Measurements from ENCODE around the gene UBE2D2.
A peak's percentile ranks its signal among the peaks of the same experiment; 100 is the strongest.

UBE2D2 gene

GRCh38 chr5:139667001-139667729, 106.0 kb downstream of the UBE2D2 start:
- peak overlapping the region; percentile 95 for H3K27ac ChIP-seq (ENCODE audit: low read depth, low read length)
- H3K36me3 ChIP-seq (ENCODE audit: control insufficient read depth, insufficient read depth, low read length): no peaks in the 10 kb centered on the region
- no peak overlapping the region for H3K9ac ChIP-seq (ENCODE audit: low read length)
- no peaks in the 10 kb centered on the region for H3K27me3 ChIP-seq (ENCODE audit: control insufficient read depth, insufficient read depth, low read length)
- no peak overlapping the region for H3K4me3 ChIP-seq (ENCODE audit: low read length)
- H3K4me1 ChIP-seq (ENCODE audit: control insufficient read depth, insufficient read depth, low read length): peaks cover 13% of the 10 kb centered on the region

GRCh38 chr5:139667730-139668063, 106.6 kb downstream of the UBE2D2 start:
- peak overlapping the region; percentile 95 for H3K27ac ChIP-seq (ENCODE audit: low read depth, low read length)
- H3K36me3 ChIP-seq (ENCODE audit: control insufficient read depth, insufficient read depth, low read length): no peaks in the 10 kb centered on the region
- H3K4me3 ChIP-seq (ENCODE audit: low read length): peak overlapping the region; percentile 67
- peak overlapping the region; percentile 71 for H3K9ac ChIP-seq (ENCODE audit: low read length)
- peaks cover 13% of the 10 kb centered on the region for H3K4me1 ChIP-seq (ENCODE audit: control insufficient read depth, insufficient read depth, low read length)
- no peaks in the 10 kb centered on the region for H3K27me3 ChIP-seq (ENCODE audit: control insufficient read depth, insufficient read depth, low read length)

- Histone ChIP-seq H3K4me1 (ENCODE audit: control insufficient read depth, insufficient read depth, low read length) (peaks cover 13% of the 10 kb centered on the region), H3K9ac (ENCODE audit: low read length) (peak overlapping the region; percentile 84), H3K27me3 (ENCODE audit: control insufficient read depth, insufficient read depth, low read length) (no peaks in the 10 kb centered on the region)
These were observed 107.1 kb downstream of the UBE2D2 start for GRCh38 chr5:139668064-139668880.

GRCh38 chr5:139668924-139669661, 108.0 kb downstream of the UBE2D2 start:
- no peaks in the 10 kb centered on the region for H3K27me3 ChIP-seq (ENCODE audit: control insufficient read depth, insufficient read depth, low read length)
- peak overlapping the region; percentile 95 for H3K27ac ChIP-seq (ENCODE audit: low read depth, low read length)
- peak overlapping the region; percentile 38 for H3K9ac ChIP-seq (ENCODE audit: low read length)
- H3K36me3 ChIP-seq (ENCODE audit: control insufficient read depth, insufficient read depth, low read length): no peaks in the 10 kb centered on the region
- peaks cover 18% of the 10 kb centered on the region for H3K4me1 ChIP-seq (ENCODE audit: control insufficient read depth, insufficient read depth, low read length)
- H3K4me3 ChIP-seq (ENCODE audit: low read length): peak overlapping the region; percentile 67

More at GRCh38 chr5:139668064-139668880, 107.1 kb downstream of the UBE2D2 start:
- Histone ChIP-seq H3K36me3 (ENCODE audit: control insufficient read depth, insufficient read depth, low read length) (no peaks in the 10 kb centered on the region), H3K27ac (ENCODE audit: low read depth, low read length) (peak overlapping the region; percentile 95), H3K4me3 (ENCODE audit: low read length) (peak overlapping the region; percentile 67)

GRCh38 chr5:139669662-139670368, 108.7 kb downstream of the UBE2D2 start:
- Histone ChIP-seq H3K4me1 (ENCODE audit: control insufficient read depth, insufficient read depth, low read length) (peaks cover 21% of the 10 kb centered on the region), H3K27ac (ENCODE audit: low read depth, low read length) (peak overlapping the region; percentile 95), H3K4me3 (ENCODE audit: low read length) (peak overlapping the region; percentile 41), H3K9ac (ENCODE audit: low read length) (no peak overlapping the region), H3K36me3 (ENCODE audit: control insufficient read depth, insufficient read depth, low read length) (no peaks in the 10 kb centered on the region), H3K27me3 (ENCODE audit: control insufficient read depth, insufficient read depth, low read length) (no peaks in the 10 kb centered on the region)

- Histone ChIP-seq H3K4me3 (ENCODE audit: low read length) (no peak overlapping the region), H3K27ac (ENCODE audit: low read depth, low read length) (no peak overlapping the region), H3K9ac (ENCODE audit: low read length) (no peak overlapping the region), H3K4me1 (ENCODE audit: control insufficient read depth, insufficient read depth, low read length) (peaks cover 21% of the 10 kb centered on the region), H3K27me3 (ENCODE audit: control insufficient read depth, insufficient read depth, low read length) (no peaks in the 10 kb centered on the region), H3K36me3 (ENCODE audit: control insufficient read depth, insufficient read depth, low read length) (no peaks in the 10 kb centered on the region)
These were observed 109.4 kb downstream of the UBE2D2 start for GRCh38 chr5:139670369-139671095.

- Histone ChIP-seq H3K9ac (ENCODE audit: low read length) (no peak overlapping the region), H3K27ac (ENCODE audit: low read depth, low read length) (no peak overlapping the region), H3K4me1 (ENCODE audit: control insufficient read depth, insufficient read depth, low read length) (peaks cover 21% of the 10 kb centered on the region), H3K36me3 (ENCODE audit: control insufficient read depth, insufficient read depth, low read length) (no peaks in the 10 kb centered on the region), H3K27me3 (ENCODE audit: control insufficient read depth, insufficient read depth, low read length) (no peaks in the 10 kb centered on the region), H3K4me3 (ENCODE audit: low read length) (peak overlapping the region; percentile 22)
These were observed 110.1 kb downstream of the UBE2D2 start for GRCh38 chr5:139671096-139671841.

- no peaks in the 10 kb centered on the region for H3K36me3 ChIP-seq (ENCODE audit: control insufficient read depth, insufficient read depth, low read length)
- no peak overlapping the region for H3K4me3 ChIP-seq (ENCODE audit: low read length)
- no peak overlapping the region for H3K9ac ChIP-seq (ENCODE audit: low read length)
- peaks cover 18% of the 10 kb centered on the region for H3K4me1 ChIP-seq (ENCODE audit: control insufficient read depth, insufficient read depth, low read length)
- peak overlapping the region; percentile 1 for H3K27ac ChIP-seq (ENCODE audit: low read depth, low read length)
- H3K27me3 ChIP-seq (ENCODE audit: control insufficient read depth, insufficient read depth, low read length): no peaks in the 10 kb centered on the region
These were observed 114.1 kb downstream of the UBE2D2 start for GRCh38 chr5:139675213-139675612.

GRCh38 chr5:139675825-139676224, 114.7 kb downstream of the UBE2D2 start:
- no peak overlapping the region for H3K4me3 ChIP-seq (ENCODE audit: low read length)
- no peaks in the 10 kb centered on the region for H3K27me3 ChIP-seq (ENCODE audit: control insufficient read depth, insufficient read depth, low read length)
- peak overlapping the region; percentile 1 for H3K27ac ChIP-seq (ENCODE audit: low read depth, low read length)
- H3K4me1 ChIP-seq (ENCODE audit: control insufficient read depth, insufficient read depth, low read length): peaks cover 18% of the 10 kb centered on the region
- H3K36me3 ChIP-seq (ENCODE audit: control insufficient read depth, insufficient read depth, low read length): no peaks in the 10 kb centered on the region
- H3K9ac ChIP-seq (ENCODE audit: low read length): no peak overlapping the region

GRCh38 chr5:139676406-139676805, 115.3 kb downstream of the UBE2D2 start:
- Histone ChIP-seq H3K27ac (ENCODE audit: low read depth, low read length) (peak overlapping the region; percentile 62), H3K4me3 (ENCODE audit: low read length) (no peak overlapping the region), H3K4me1 (ENCODE audit: control insufficient read depth, insufficient read depth, low read length) (peaks cover 18% of the 10 kb centered on the region), H3K9ac (ENCODE audit: low read length) (no peak overlapping the region), H3K36me3 (ENCODE audit: control insufficient read depth, insufficient read depth, low read length) (no peaks in the 10 kb centered on the region), H3K27me3 (ENCODE audit: control insufficient read depth, insufficient read depth, low read length) (no peaks in the 10 kb centered on the region)

All from rectal smooth muscle tissue (tissue), 1 donor.